SK-N-SH (cell line): ENCODE measurements around the gene GRB10. TPM values are rescaled to one million over a fixed set of nuclear protein-coding genes. Genes with fewer than 3 reads are reported as not detected.

Experiments
- CTCF ChIA-PET: fragments of 300-600, 350-600 bp; formaldehyde crosslinking; extraction: SDS; loops from one replicate; lab custom pipeline; 2021; lab: Yijun Ruan, JAX
- POLR2A ChIA-PET: fragments of 350-600 bp; sonication (Branson Sonifier 250); formaldehyde crosslinking; extraction: SDS; loops from one replicate; lab custom pipeline; 2020; ENCODE audit warnings: antibody characterized with exemption, inconsistent platforms; lab: Yijun Ruan, JAX
- DNase-seq: peaks from one replicate; pipeline ENCODE4 v3.0.0; 2012
- H2AFZ ChIP-seq: fragments of 200-600 bp; sonication (generic); 2 replicates; pipeline ENCODE4 v1.8.1; 2016; ENCODE audit warnings: antibody characterized with exemption, mild to moderate bottlenecking, low read depth
- H3F3A ChIP-seq: fragments of 200-600 bp; sonication (generic); replicated peaks from 2 replicates; pipeline ENCODE3; 2016; ENCODE audit warnings: antibody characterized with exemption, mild to moderate bottlenecking; ENCODE audit not compliant: insufficient read depth
- H3K27ac ChIP-seq, 2 experiments: fragments of 200-500 bp in 1 of 2; fragments of 200-600 bp in 1 of 2; sonication (Bioruptor generic) in 1 of 2; sonication (generic), shearing (Covaris generic) in 1 of 2; 2 replicates each; pipeline versions ENCODE4 v1.5.1 to v1.6.1; 2014 to 2016; ENCODE audit warnings: low read depth in 2 of 2, inconsistent platforms in 1 of 2, low read length in 1 of 2, mild to moderate bottlenecking in 1 of 2, mixed read lengths in 1 of 2
- H3K27me3 ChIP-seq: fragments of 200-600 bp; sonication (generic), shearing (Covaris generic); 2 replicates; pipeline ENCODE4 v1.6.1; 2016; ENCODE audit warnings: mixed run types; ENCODE audit not compliant: insufficient read depth
- H3K36me3 ChIP-seq, 2 experiments: fragments of 200-500 bp in 1 of 2; fragments of 200-600 bp in 1 of 2; sonication (Bioruptor generic) in 1 of 2; sonication (generic) in 1 of 2; replicated peaks in 1 of 2; 2 replicates each; pipeline versions ENCODE3 to v1.5.1; 2014 to 2016; ENCODE audit warnings: low read length in 1 of 2, mild to moderate bottlenecking in 1 of 2; ENCODE audit not compliant: insufficient read depth in 2 of 2, control insufficient read depth in 1 of 2
- H3K4me1 ChIP-seq, 2 experiments: fragments of 200-500 bp in 1 of 2; fragments of 200-600 bp in 1 of 2; sonication (Bioruptor generic) in 1 of 2; sonication (generic), shearing (Covaris generic) in 1 of 2; 2 replicates each; pipeline versions ENCODE4 v1.5.1 to v1.6.1; 2014 to 2016; ENCODE audit warnings: low read depth in 1 of 2, low read length in 1 of 2, mixed run types in 1 of 2; ENCODE audit not compliant: insufficient read depth in 2 of 2, control insufficient read depth in 1 of 2
- H3K4me2 ChIP-seq: fragments of 200-600 bp; sonication (generic), shearing (Covaris generic); 2 replicates; pipeline ENCODE4 v1.6.1; 2017; ENCODE audit warnings: mixed run types
- H3K4me3 ChIP-seq, 2 experiments: fragments of 200-500 bp in 1 of 2; fragments of 200-600 bp in 1 of 2; sonication (Bioruptor generic) in 1 of 2; sonication (generic), shearing (Covaris generic) in 1 of 2; 2 replicates each; pipeline versions ENCODE4 v1.5.1 to v1.8.1; 2014 to 2016; ENCODE audit warnings: low read depth in 2 of 2, inconsistent platforms in 1 of 2, low read length in 1 of 2, mild to moderate bottlenecking in 1 of 2, mixed read lengths in 1 of 2, moderate library complexity in 1 of 2
- H3K79me2 ChIP-seq: fragments of 200-600 bp; sonication (generic); 2 replicates; pipeline ENCODE4 v1.8.1; 2017; ENCODE audit warnings: mild to moderate bottlenecking; ENCODE audit not compliant: insufficient read depth
- H3K9ac ChIP-seq: fragments of 200-600 bp; sonication (generic); 2 replicates; pipeline ENCODE4 v1.6.1; 2017; ENCODE audit warnings: mixed run types
- H3K9me2 ChIP-seq: fragments of 200-600 bp; sonication (generic); 2 replicates; pipeline ENCODE4 v1.6.1; 2017; ENCODE audit warnings: mixed run types
- H3K9me3 ChIP-seq: fragments of 200-600 bp; sonication (generic); 2 replicates; pipeline ENCODE4 v1.6.1; 2017; ENCODE audit warnings: mixed run types, mild to moderate bottlenecking, moderate library complexity
- H4K20me1 ChIP-seq: fragments of 200-600 bp; sonication (generic); 2 replicates; pipeline ENCODE4 v1.6.1; 2017; ENCODE audit warnings: mild to moderate bottlenecking, mixed run types; ENCODE audit not compliant: insufficient read depth
- CHD2 ChIP-seq: fragments of 150-350 bp; IDR thresholded peaks from 2 replicates; pipeline ENCODE4 v1.6.1; 2018; ENCODE audit warnings: low read length; ENCODE audit not compliant: partially characterized antibody
- CTCF ChIP-seq: fragments of 200-600 bp; sonication (generic); IDR thresholded peaks from 2 replicates; pipeline ENCODE4 v1.6.1; 2017; ENCODE audit warnings: antibody characterized with exemption, mild to moderate bottlenecking, moderate library complexity
- FOSL2 ChIP-seq: IDR thresholded peaks from 2 replicates; pipeline ENCODE4 v1.4.0; 2012; ENCODE audit warnings: low read depth, mild to moderate bottlenecking, moderate library complexity, borderline replicate concordance
- FOXM1 ChIP-seq: IDR thresholded peaks from 2 replicates; pipeline ENCODE4 v1.4.0; 2012; ENCODE audit warnings: low read depth, mild to moderate bottlenecking
- GATA2 ChIP-seq: sonication (generic); formaldehyde crosslinking; IDR thresholded peaks from 2 replicates; pipeline ENCODE4 v1.5.0; 2020; ENCODE audit warnings: mild to moderate bottlenecking, missing genetic modification reagents
- JUND ChIP-seq: IDR thresholded peaks from 2 replicates; pipeline ENCODE4 v1.4.0; 2012
- MAX ChIP-seq: IDR thresholded peaks from 2 replicates; pipeline ENCODE4 v1.4.0; 2012; ENCODE audit warnings: low read depth
- MEF2A ChIP-seq: IDR thresholded peaks from 2 replicates; pipeline ENCODE4 v1.4.0; 2012; ENCODE audit warnings: low read depth, borderline replicate concordance
- NFIC ChIP-seq: IDR thresholded peaks from 2 replicates; pipeline ENCODE4 v1.4.0; 2012; ENCODE audit warnings: borderline replicate concordance
- NRF1 ChIP-seq: IDR thresholded peaks from 2 replicates; pipeline ENCODE4 v1.6.1; 2012; ENCODE audit warnings: low read depth, mild to moderate bottlenecking, low read length
- RAD21 ChIP-seq: IDR thresholded peaks from 2 replicates; pipeline ENCODE4 v1.6.1; 2012; ENCODE audit warnings: mild to moderate bottlenecking, low read length
- RCOR1 ChIP-seq: fragments of 150-350 bp; IDR thresholded peaks from 2 replicates; pipeline ENCODE4 v1.6.1; 2017; ENCODE audit warnings: antibody characterized with exemption, low read length
- RFX5 ChIP-seq: IDR thresholded peaks from 2 replicates; pipeline ENCODE4 v1.6.1; 2012; ENCODE audit warnings: mild to moderate bottlenecking, improper control_type of control experiment, low read length
- RXRA ChIP-seq: IDR thresholded peaks from 2 replicates; pipeline ENCODE4 v1.4.0; 2012; ENCODE audit warnings: low read depth, mild to moderate bottlenecking, borderline replicate concordance
- TCF12 ChIP-seq: IDR thresholded peaks from 2 replicates; pipeline ENCODE4 v1.4.0; 2012
- YY1 ChIP-seq: IDR thresholded peaks from 2 replicates; pipeline ENCODE4 v1.4.0; 2012; ENCODE audit warnings: low read depth, mild to moderate bottlenecking
- ZBTB33 ChIP-seq: IDR thresholded peaks from 2 replicates; pipeline ENCODE4 v1.4.0; 2012; ENCODE audit warnings: low read depth, borderline replicate concordance
- WGBS: methylation state at CpG from one replicate; pipeline ENCODE4 v1.1.6; 2017; ENCODE audit warnings: low lambda C conversion rate; 5-methylcytosine and 5-hydroxymethylcytosine counted together
- polyA plus RNA-seq, 3 experiments: library from polyadenylated mRNA; depleted of rRNA; stranded (reverse); fragments of >200 nt; gene quantifications; 2 replicates each; pipeline ENCODE4 v1.2.3, GENCODE V29; 2012
- TF ChIP-seq, protein P1 (sequence below): IDR thresholded peaks from 2 replicates; pipeline ENCODE4 v1.6.1; 2012; ENCODE audit warnings: mild to moderate bottlenecking, low read depth, low read length, moderate library complexity

The GRB10 gene
- polyA plus RNA-seq, 1 of the 3 experiments (the other 2 are of a cell fraction), result 5.1 TPM

GRCh38 chr7:50714857-50715256 lies 67.8 kb downstream of the GRB10 start:
- H3K9ac ChIP-seq, result no peak overlapping the region
- H3K36me3 ChIP-seq, result no peaks in the 10 kb centered on the region
- peaks cover 98% of the 10 kb centered on the region for H4K20me1 ChIP-seq
- ChIA-PET POLR2A (no interaction called here), CTCF (interaction anchor here (1.2 kb wide), 1 partner anchor 100 kb away, joined by 3 read pairs; no protein-coding TSS in a partner anchor)
- H3K27ac ChIP-seq, result no peak overlapping the region
- H2AFZ ChIP-seq, result no peak overlapping the region
- H3K27me3 ChIP-seq, result no peaks in the 10 kb centered on the region
- no peak overlapping the region for H3K4me3 ChIP-seq
- peaks cover 0 to 20% of the 10 kb centered on the region in 2 experiments; a peak in 2 of 4 replicates for H3K4me1 ChIP-seq
- no peaks in the 10 kb centered on the region for H3K9me3 ChIP-seq
- TF ChIP-seq FOXM1 (no peak), RAD21 (no peak), TCF12 (no peak), GATA2 (CRISPR knock-in tag) (no peak), CHD2 (no peak), RFX5 (no peak), RCOR1 (no peak), ZBTB33 (no peak), NFIC (no peak), CTCF (no peak), FOSL2 (no peak), JUND (no peak), NRF1 (no peak), MAX (no peak), RXRA (no peak), MEF2A (no peak), YY1 (no peak)
- TF ChIP-seq, protein P1, sequence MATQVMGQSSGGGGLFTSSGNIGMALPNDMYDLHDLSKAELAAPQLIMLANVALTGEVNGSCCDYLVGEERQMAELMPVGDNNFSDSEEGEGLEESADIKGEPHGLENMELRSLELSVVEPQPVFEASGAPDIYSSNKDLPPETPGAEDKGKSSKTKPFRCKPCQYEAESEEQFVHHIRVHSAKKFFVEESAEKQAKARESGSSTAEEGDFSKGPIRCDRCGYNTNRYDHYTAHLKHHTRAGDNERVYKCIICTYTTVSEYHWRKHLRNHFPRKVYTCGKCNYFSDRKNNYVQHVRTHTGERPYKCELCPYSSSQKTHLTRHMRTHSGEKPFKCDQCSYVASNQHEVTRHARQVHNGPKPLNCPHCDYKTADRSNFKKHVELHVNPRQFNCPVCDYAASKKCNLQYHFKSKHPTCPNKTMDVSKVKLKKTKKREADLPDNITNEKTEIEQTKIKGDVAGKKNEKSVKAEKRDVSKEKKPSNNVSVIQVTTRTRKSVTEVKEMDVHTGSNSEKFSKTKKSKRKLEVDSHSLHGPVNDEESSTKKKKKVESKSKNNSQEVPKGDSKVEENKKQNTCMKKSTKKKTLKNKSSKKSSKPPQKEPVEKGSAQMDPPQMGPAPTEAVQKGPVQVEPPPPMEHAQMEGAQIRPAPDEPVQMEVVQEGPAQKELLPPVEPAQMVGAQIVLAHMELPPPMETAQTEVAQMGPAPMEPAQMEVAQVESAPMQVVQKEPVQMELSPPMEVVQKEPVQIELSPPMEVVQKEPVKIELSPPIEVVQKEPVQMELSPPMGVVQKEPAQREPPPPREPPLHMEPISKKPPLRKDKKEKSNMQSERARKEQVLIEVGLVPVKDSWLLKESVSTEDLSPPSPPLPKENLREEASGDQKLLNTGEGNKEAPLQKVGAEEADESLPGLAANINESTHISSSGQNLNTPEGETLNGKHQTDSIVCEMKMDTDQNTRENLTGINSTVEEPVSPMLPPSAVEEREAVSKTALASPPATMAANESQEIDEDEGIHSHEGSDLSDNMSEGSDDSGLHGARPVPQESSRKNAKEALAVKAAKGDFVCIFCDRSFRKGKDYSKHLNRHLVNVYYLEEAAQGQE, result no peak
- H3K4me2 ChIP-seq, result peak overlapping the region; percentile 21
- H3K9me2 ChIP-seq, result no peaks in the 10 kb centered on the region
- no peak for DNase-seq
- peaks cover 97% of the 10 kb centered on the region for H3K79me2 ChIP-seq
- no peaks in the 10 kb centered on the region for H3F3A ChIP-seq
- WGBS, result 38% methylated on average over 4 of the region's 4 CpGs
